ENCODE measurements around the gene SERPINA6. TPM values are rescaled to one million over a fixed set of nuclear protein-coding genes. Genes with fewer than 3 reads are reported as not detected.
"Not testable (repeated sequence)": the region's sequence is repeated elsewhere in the genome, so short reads cannot be mapped to it uniquely, and the experiment has no call there.

Gene SERPINA6
- not detected for total RNA-seq
- long read RNA-seq, donor 1: 0 reads
- long read RNA-seq, donor 2: 0 reads

GRCh38 chr14:94322648-94323570, at the start of gene SERPINA6:
TSS of gene SERPINA6 (minus strand) at chr14:94323336. CDS start at chr14:94314648, 8,688 bp downstream.
- DNase-seq (ENCODE audit: low spot score): no peak
- intact Hi-C loops (cut with DNase I): no loop called here

GRCh38 chr14:94372021-94372605, 49.0 kb upstream of the SERPINA6 start:
- DNase-seq (ENCODE audit: low spot score): no peak
- intact Hi-C loops (cut with DNase I): no loop called here

GRCh38 chr14:94370524-94370910, 47.4 kb upstream of the SERPINA6 start:
- no peak for DNase-seq (ENCODE audit: low spot score)
- intact Hi-C loops (cut with DNase I): no loop called here

- DNase-seq (ENCODE audit: low spot score); intact Hi-C loops (cut with DNase I): not testable (repeated sequence)
Measured at GRCh38 chr14:94369766-94370523, 46.8 kb upstream of the SERPINA6 start.

GRCh38 chr14:94368956-94369355, 45.8 kb upstream of the SERPINA6 start:
- intact Hi-C loops (cut with DNase I): no loop called here
- no peak for DNase-seq (ENCODE audit: low spot score)

- DNase-seq (ENCODE audit: low spot score): no peak
- intact Hi-C loops (cut with DNase I): no loop called here
Measured at GRCh38 chr14:94368243-94368590, 45.1 kb upstream of the SERPINA6 start.

- intact Hi-C loops (cut with DNase I): no loop called here
- no peak for DNase-seq (ENCODE audit: low spot score)
Measured at GRCh38 chr14:94367347-94368242, 44.5 kb upstream of the SERPINA6 start.

GRCh38 chr14:94366146-94366915, 43.2 kb upstream of the SERPINA6 start, which contains the start of gene SERPINA2:
TSS of gene SERPINA2 (minus strand) at chr14:94366698.
- no peak for DNase-seq (ENCODE audit: low spot score)
- intact Hi-C loops (cut with DNase I): no loop called here

- intact Hi-C loops (cut with DNase I): no loop called here
- DNase-seq (ENCODE audit: low spot score): no peak
Measured at GRCh38 chr14:94365624-94366023, 42.5 kb upstream of the SERPINA6 start.

GRCh38 chr14:94364964-94365363, 41.8 kb upstream of the SERPINA6 start:
- intact Hi-C loops (cut with DNase I): no loop called here
- no peak for DNase-seq (ENCODE audit: low spot score)

GRCh38 chr14:94364037-94364436, 40.9 kb upstream of the SERPINA6 start:
- intact Hi-C loops (cut with DNase I): no loop called here
- DNase-seq (ENCODE audit: low spot score): no peak

GRCh38 chr14:94363151-94363624, 40.1 kb upstream of the SERPINA6 start:
- DNase-seq (ENCODE audit: low spot score): no peak
- intact Hi-C loops (cut with DNase I): no loop called here

- no peak for DNase-seq (ENCODE audit: low spot score)
- intact Hi-C loops (cut with DNase I): no loop called here
Measured at GRCh38 chr14:94362614-94363133, 39.5 kb upstream of the SERPINA6 start.

- DNase-seq (ENCODE audit: low spot score): no peak
- intact Hi-C loops (cut with DNase I): no loop called here
Measured at GRCh38 chr14:94361682-94362081, 38.5 kb upstream of the SERPINA6 start.

- intact Hi-C loops (cut with DNase I): no loop called here
- no peak for DNase-seq (ENCODE audit: low spot score)
Measured at GRCh38 chr14:94360945-94361565, 37.9 kb upstream of the SERPINA6 start.

GRCh38 chr14:94357166-94357565, 34.0 kb upstream of the SERPINA6 start:
- DNase-seq (ENCODE audit: low spot score): no peak
- intact Hi-C loops (cut with DNase I): no loop called here

GRCh38 chr14:94356379-94357056, 33.4 kb upstream of the SERPINA6 start:
- intact Hi-C loops (cut with DNase I): no loop called here
- no peak for DNase-seq (ENCODE audit: low spot score)

Measured in posterior vena cava (tissue), 2 donors.